IPS-18c (cell line): ENCODE measurements around the gene ZBP1.

Source experiments
- H3K4me3 ChIP-seq: 2 replicates; pipeline ENCODE4 v1.7.0; 2013; ENCODE audit warnings: low read depth, mild to moderate bottlenecking, low read length, moderate library complexity; ENCODE audit not compliant: insufficient read depth
- H3K9me3 ChIP-seq: one replicate; pipeline ENCODE4 v1.6.1; 2013; ENCODE audit warnings: mild to moderate bottlenecking, low read length, moderate library complexity; ENCODE audit not compliant: control insufficient read depth, insufficient read depth

ZBP1 gene

DNA sequence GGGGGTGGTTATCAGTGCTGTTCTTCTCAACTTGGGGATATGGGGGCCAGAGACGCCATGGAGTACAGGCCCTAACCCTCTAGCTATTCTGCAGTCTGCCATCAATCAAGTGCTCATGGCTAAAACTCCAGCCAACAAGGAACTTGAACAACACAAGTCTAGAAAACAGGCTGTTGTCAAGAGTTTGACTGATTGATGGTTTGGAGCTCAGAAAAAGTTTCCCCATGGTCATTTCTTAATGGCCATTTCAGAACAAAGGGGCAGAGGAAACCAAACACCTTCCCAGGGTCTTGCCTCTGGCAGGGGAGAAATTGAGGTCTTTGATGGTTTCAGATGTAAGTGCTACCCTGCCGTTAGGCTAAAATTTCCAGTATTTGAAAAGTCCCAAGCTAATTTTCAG, 44.2 kb downstream of the ZBP1 start:
- no peaks in the 10 kb centered on the region for H3K9me3 ChIP-seq
- no peak overlapping the region for H3K4me3 ChIP-seq

- no peaks in the 10 kb centered on the region for H3K9me3 ChIP-seq
- H3K4me3 ChIP-seq, result no peak overlapping the region
Measured at GRCh38 chr20:57574954-57575353, 45.3 kb downstream of the ZBP1 start.

GRCh38 chr20:57573894-57574293, 46.3 kb downstream of the ZBP1 start:
- Histone ChIP-seq H3K9me3 (no peaks in the 10 kb centered on the region), H3K4me3 (no peak overlapping the region)

GRCh38 chr20:57573242-57573641, 47.0 kb downstream of the ZBP1 start:
- H3K9me3 ChIP-seq, result no peaks in the 10 kb centered on the region
- no peak overlapping the region for H3K4me3 ChIP-seq

GRCh38 chr20:57571782-57572416, 48.3 kb downstream of the ZBP1 start:
- Histone ChIP-seq H3K4me3 (no peak overlapping the region), H3K9me3 (no peaks in the 10 kb centered on the region)

GRCh38 chr20:57570920-57571319, 49.3 kb downstream of the ZBP1 start:
- H3K4me3 ChIP-seq, result no peak overlapping the region
- no peaks in the 10 kb centered on the region for H3K9me3 ChIP-seq

GRCh38 chr20:57570145-57570850, 49.9 kb downstream of the ZBP1 start:
- Histone ChIP-seq H3K9me3 (no peaks in the 10 kb centered on the region), H3K4me3 (no peak overlapping the region)

DNA sequence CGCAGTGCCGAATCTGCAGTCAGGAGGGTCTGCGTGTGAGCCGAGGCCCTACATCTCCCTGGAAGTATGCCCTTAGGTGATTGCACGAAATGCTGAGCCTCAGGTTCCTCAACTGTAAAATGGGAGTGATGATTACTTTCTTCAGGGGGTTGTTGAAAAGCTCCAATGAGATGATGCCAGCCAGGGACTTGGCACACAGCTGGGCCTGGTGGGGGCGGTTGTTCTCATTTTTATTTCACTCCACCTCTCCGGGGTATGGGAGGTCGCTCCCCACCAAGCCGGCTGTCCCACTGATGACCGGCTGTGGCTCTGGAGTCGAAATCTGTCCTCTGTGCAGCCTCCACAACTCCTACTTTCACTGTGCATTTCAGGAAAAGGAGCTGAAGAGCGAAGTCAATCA, 51.3 kb downstream of the ZBP1 start:
- H3K4me3 ChIP-seq, result no peak overlapping the region
- H3K9me3 ChIP-seq, result no peaks in the 10 kb centered on the region

DNA sequence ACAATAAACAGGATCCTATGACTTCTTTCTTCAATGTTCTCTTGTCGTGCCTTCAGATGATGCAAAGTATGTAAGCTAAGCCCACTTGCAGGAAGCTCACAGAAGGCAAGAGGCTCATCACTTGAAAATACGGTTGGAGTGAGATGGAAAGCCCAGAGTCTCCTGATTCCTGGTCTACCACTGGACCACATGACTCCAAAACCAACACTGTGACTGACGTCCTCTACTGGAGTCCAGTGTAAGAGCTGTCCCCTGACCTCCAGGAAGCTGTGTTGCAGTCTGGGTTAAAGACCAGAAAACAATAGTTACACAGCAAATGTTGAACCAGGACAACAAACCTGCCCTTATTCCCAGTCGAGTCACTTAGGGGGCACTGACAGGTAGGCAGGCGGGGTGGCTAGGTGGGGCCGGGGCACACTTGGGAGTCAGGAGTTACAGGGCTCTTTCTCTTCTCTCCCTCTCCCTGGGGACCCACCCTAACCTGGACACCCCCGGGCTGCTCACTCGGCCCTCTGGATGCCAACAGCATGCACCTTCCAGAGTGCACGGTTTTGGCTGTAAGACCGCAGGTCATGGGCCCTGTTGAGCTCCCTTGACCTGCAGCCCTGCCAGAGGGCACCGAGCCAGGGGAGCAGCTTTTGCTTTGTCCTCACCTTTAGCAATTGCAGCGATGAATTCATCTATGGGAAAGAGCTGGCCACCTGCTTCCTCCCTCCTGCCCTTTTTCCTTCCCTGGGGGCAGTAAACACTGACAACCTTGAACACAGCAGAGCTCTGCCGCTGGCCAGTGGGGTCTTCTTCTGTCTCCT, 51.9 kb downstream of the ZBP1 start:
- Histone ChIP-seq H3K4me3 (no peak overlapping the region), H3K9me3 (no peaks in the 10 kb centered on the region)

GRCh38 chr20:57567471-57568079, 52.7 kb downstream of the ZBP1 start:
- H3K4me3 ChIP-seq, result no peak overlapping the region
- no peaks in the 10 kb centered on the region for H3K9me3 ChIP-seq

DNA sequence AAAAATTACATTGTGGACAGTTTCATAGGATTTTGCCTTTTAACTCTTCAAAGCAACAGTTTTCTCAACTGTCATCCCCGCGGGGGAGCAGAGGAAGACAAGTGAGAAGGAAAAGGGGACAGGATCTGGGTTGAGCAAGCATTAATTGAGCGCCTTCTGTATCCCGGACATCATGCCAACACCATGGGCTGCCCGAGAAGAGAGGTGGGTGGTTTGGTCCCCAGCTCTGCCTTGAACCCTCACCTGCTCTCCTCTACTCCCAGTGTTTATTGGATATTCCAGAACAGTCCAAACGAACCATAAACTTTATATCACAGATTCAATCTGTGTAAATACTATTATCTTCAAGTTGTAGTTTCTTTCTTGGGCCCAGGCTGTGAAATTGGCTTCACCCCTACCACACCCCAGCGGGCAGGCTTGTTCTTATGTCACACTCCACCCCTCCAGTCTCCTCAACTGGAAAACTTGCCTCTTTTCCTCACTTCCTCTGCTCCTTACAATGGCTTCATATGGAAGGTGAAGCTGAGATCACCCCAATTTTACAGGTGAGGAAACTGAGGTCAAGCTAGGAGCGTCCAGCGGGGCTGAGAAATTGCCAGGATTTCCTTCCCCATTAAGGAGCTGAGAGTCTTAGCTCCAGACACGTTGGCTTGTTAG, 53.3 kb downstream of the ZBP1 start:
- Histone ChIP-seq H3K4me3 (no peak overlapping the region), H3K9me3 (no peaks in the 10 kb centered on the region)

DNA sequence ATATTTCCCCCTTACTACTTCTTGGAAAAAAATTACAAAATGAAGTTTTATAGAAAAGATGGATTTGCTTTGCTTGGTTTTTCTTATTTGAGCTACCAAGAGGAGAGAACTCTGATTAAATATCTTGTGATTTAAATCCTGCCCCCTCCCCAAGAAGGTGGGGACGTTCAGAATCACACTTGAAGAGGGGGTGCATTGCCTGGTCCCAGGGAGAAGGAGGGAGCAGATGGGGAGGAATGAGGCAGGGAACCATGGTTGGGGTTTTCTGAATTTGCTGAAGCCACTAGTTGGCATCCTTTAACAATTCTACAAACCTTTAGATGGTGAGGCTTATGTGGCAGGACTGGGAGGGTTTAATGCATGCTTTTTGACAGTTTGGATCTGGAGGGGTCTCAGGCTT, 53.8 kb downstream of the ZBP1 start:
- Histone ChIP-seq H3K9me3 (no peaks in the 10 kb centered on the region), H3K4me3 (no peak overlapping the region)

DNA sequence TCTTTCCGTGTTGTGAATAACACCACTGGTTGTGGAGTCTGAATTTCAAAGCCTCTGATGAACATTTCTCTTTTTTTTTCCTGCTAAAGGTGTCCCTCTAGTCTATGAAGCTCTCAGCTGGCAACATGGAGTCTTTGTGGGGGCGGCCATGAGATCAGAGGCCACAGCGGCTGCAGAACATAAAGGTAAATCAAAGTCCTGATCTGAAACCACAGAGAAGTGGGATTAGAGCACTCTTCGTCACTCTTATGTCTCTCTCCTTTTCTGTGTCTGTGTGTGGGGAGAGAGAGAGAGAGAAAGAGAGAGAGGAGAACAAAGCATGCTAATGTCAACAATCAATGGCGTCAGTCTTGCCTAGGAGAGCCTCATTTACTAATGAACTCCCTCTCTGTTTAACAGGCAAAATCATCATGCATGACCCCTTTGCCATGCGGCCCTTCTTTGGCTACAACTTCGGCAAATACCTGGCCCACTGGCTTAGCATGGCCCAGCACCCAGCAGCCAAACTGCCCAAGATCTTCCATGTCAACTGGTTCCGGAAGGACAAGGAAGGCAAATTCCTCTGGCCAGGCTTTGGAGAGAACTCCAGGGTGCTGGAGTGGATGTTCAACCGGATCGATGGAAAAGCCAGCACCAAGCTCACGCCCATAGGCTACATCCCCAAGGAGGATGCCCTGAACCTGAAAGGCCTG, 55.1 kb downstream of the ZBP1 start:
- Histone ChIP-seq H3K9me3 (no peaks in the 10 kb centered on the region), H3K4me3 (no peak overlapping the region)

DNA sequence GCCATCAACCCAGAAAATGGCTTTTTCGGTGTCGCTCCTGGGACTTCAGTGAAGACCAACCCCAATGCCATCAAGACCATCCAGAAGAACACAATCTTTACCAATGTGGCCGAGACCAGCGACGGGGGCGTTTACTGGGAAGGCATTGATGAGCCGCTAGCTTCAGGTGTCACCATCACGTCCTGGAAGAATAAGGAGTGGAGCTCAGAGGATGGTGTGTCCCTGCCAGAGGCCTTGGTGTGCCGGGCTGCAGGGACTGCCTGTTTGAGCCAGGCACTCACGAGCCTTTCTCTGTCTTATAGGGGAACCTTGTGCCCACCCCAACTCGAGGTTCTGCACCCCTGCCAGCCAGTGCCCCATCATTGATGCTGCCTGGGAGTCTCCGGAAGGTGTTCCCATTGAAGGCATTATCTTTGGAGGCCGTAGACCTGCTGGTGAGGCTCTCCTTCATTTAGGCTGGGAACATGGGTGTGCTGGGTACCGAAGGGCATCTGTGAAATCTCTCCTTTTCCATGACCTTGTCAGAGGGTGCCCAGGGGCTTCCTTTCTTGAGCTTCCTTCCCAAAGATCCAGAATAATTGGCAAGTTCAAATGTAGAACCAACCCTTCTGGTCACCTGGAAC, 55.9 kb downstream of the ZBP1 start:
- no peak overlapping the region for H3K4me3 ChIP-seq

DNA sequence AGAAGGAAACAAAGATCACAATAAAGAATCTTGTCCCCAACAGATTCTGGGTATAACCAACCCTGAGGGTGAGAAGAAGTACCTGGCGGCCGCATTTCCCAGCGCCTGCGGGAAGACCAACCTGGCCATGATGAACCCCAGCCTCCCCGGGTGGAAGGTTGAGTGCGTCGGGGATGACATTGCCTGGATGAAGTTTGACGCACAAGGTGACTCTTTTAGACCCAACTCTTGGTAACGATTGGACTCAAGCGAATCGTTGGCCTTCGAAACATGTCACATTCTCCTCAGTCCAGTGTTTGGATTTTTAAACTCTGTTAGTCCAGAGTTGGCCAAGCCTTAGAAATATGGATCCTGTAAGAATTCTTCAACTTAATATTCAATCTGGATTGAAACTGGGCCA, 56.7 kb downstream of the ZBP1 start:
- H3K4me3 ChIP-seq, result no peak overlapping the region

More for the DNA sequence above, 55.9 kb downstream of the ZBP1 start:
- no peaks in the 10 kb centered on the region for H3K9me3 ChIP-seq

More for the DNA sequence above, 56.7 kb downstream of the ZBP1 start:
- no peaks in the 10 kb centered on the region for H3K9me3 ChIP-seq
